Vagina (tissue), 2 donors: ENCODE data around the gene COMMD6.

Experiments
- POLR2AphosphoS5 ChIP-seq, 2 donors: sonication (generic); formaldehyde crosslinking; IDR thresholded peaks; one replicate each; pipeline ENCODE4 v1.9.0; 2017; ENCODE audit warnings: antibody characterized with exemption in 2 of 2, mild to moderate bottlenecking in 2 of 2, low read depth in 1 of 2; ENCODE audit not compliant: insufficient read depth in 1 of 2
- TF ChIP-seq, protein P1 (sequence below), 3 experiments: fragments of 450-650 bp in 2 of 3; fragments of 200-600 bp in 1 of 3; sonication (generic) in 1 of 3; IDR thresholded peaks; one replicate each; pipeline ENCODE4 v1.5.1; 2017 to 2019; ENCODE audit warnings: antibody characterized with exemption in 3 of 3, mild to moderate bottlenecking in 2 of 3, moderate library complexity in 2 of 3

DNA sequence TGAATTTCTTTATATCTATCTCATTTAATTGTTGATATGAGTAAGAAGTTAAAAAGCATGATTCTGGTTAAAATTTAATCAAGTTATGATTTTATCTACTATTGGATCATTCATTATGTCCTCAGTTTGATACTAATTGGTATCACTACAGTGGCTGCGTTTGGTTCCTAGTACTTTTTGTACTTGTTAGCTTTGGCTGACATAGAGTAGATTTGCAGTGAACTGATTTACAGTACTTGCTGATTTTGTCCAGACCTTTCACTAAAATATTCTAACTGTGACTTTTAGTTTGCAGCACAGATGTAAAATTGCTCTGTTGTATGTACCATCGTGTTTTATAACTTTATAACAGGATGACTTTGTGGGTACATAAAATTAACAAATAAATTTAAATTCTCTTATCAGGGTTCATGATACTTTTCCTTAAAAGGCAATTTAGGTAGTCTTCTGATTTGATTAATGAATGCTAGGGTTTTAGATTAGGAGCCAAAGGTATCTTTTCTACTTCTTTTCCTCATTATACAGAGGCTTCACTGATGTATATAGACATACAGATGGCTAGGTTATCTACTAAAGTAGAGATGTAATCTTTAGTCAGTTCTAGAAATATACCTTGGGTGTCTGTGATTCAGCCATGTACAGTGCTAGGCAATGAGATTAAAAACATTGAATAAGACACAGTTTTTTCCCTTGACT is 20.7 kb upstream of the COMMD6 start:
- TF ChIP-seq, protein P1, sequence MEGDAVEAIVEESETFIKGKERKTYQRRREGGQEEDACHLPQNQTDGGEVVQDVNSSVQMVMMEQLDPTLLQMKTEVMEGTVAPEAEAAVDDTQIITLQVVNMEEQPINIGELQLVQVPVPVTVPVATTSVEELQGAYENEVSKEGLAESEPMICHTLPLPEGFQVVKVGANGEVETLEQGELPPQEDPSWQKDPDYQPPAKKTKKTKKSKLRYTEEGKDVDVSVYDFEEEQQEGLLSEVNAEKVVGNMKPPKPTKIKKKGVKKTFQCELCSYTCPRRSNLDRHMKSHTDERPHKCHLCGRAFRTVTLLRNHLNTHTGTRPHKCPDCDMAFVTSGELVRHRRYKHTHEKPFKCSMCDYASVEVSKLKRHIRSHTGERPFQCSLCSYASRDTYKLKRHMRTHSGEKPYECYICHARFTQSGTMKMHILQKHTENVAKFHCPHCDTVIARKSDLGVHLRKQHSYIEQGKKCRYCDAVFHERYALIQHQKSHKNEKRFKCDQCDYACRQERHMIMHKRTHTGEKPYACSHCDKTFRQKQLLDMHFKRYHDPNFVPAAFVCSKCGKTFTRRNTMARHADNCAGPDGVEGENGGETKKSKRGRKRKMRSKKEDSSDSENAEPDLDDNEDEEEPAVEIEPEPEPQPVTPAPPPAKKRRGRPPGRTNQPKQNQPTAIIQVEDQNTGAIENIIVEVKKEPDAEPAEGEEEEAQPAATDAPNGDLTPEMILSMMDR (IDR thresholded peaks at IDR 0.05): no peak
- no peak for TF ChIP-seq POLR2AphosphoS5 (IDR thresholded peaks at IDR 0.05; ENCODE audit: insufficient read depth in 1 of 2, low read depth in 1 of 2)
